PC-3 (cell line): ENCODE measurements around the gene CHMP4B. TPM values are rescaled to one million over a fixed set of nuclear protein-coding genes. Genes with fewer than 3 reads are reported as not detected.
A peak's percentile ranks its signal among the peaks of the same experiment; 100 is the strongest.

ENCODE experiments used
- ATAC-seq: fragments of 200-7000 bp; cut with Tn5 transposase; 2 replicates; pipeline ENCODE4 v1.9.1; 2020; ENCODE audit warnings: mild to moderate bottlenecking, moderate library complexity
- BruUV-seq: library from RNA; stranded (reverse); fragments of 400-500 nt; replicated peaks from 2 replicates; lab custom pipeline; 2021; lab: Mats Ljungman, UMichigan
- CTCF ChIA-PET: fragments of 300-600 bp; sonication (Branson Sonifier 250); formaldehyde crosslinking; loops from one replicate; lab custom pipeline; 2022; ENCODE audit warnings: antibody characterized with exemption; lab: Charles Lee
- POLR2A ChIA-PET: fragments of 300-600 bp; sonication (Branson Sonifier 250); formaldehyde crosslinking; loops from one replicate; lab custom pipeline; 2022; ENCODE audit warnings: antibody characterized with exemption; ENCODE audit not compliant: unreplicated experiment; lab: Charles Lee
- DNase-seq: peaks from one replicate; pipeline ENCODE4 v3.0.0-alpha.2; 2015
- H2AFZ ChIP-seq: fragments of 300-600 bp; sonication (generic); 2 replicates; pipeline ENCODE4 v1.6.0; 2016; ENCODE audit warnings: antibody characterized with exemption, low read length
- H3F3A ChIP-seq: fragments of 300-600 bp; sonication (generic); one replicate; pipeline ENCODE4 v1.6.0; 2017; ENCODE audit warnings: antibody characterized with exemption, low read length, control low read depth, mild to moderate bottlenecking; ENCODE audit not compliant: unreplicated experiment
- H3K27ac ChIP-seq: fragments of 300-600 bp; sonication (generic); 2 replicates; pipeline ENCODE4 v1.5.1; 2016; ENCODE audit warnings: mild to moderate bottlenecking, low read length
- H3K27me3 ChIP-seq: fragments of 300-600 bp; sonication (generic); 2 replicates; pipeline ENCODE4 v1.6.1; 2016; ENCODE audit warnings: low read length, mixed read lengths
- H3K36me3 ChIP-seq: fragments of 300-600 bp; sonication (generic); 2 replicates; pipeline ENCODE4 v1.6.1; 2016; ENCODE audit warnings: low read depth, mixed run types, low read length, mixed read lengths
- H3K4me1 ChIP-seq: fragments of 300-600 bp; sonication (generic); 2 replicates; pipeline ENCODE4 v1.5.1; 2016; ENCODE audit warnings: low read length; ENCODE audit not compliant: insufficient read depth
- H3K4me2 ChIP-seq: fragments of 300-600 bp; sonication (generic); 2 replicates; pipeline ENCODE4 v1.6.0; 2016; ENCODE audit warnings: low read length
- H3K4me3 ChIP-seq: fragments of 300-600 bp; sonication (generic); 2 replicates; pipeline ENCODE4 v1.5.1; 2016; ENCODE audit warnings: mild to moderate bottlenecking, low read length, mixed read lengths
- H3K79me2 ChIP-seq: fragments of 300-600 bp; sonication (generic); 2 replicates; pipeline ENCODE4 v1.6.1; 2017; ENCODE audit warnings: low read length, mixed read lengths
- H3K9ac ChIP-seq: fragments of 300-600 bp; sonication (generic); 2 replicates; pipeline ENCODE4 v1.6.0; 2016; ENCODE audit warnings: mild to moderate bottlenecking, low read length
- H3K9me2 ChIP-seq: fragments of 300-600 bp; sonication (generic); replicated peaks from 2 replicates; pipeline ENCODE4 v1.6.1; 2016; ENCODE audit warnings: mixed run types, low read length, mixed read lengths
- H3K9me3 ChIP-seq: fragments of 300-600 bp; sonication (generic); 2 replicates; pipeline ENCODE4 v1.6.1; 2016; ENCODE audit warnings: low read length, mixed read lengths
- H4K20me1 ChIP-seq: fragments of 300-600 bp; sonication (generic); 2 replicates; pipeline ENCODE4 v1.6.1; 2016; ENCODE audit warnings: low read length, mixed read lengths
- EZH2 ChIP-seq: fragments of 300-600 bp; sonication (generic); IDR thresholded peaks from one replicate; pipeline ENCODE4 v1.6.1; 2017; ENCODE audit warnings: antibody characterized with exemption, mild to moderate bottlenecking, low read length; ENCODE audit not compliant: unreplicated experiment
- EZH2phosphoT487 ChIP-seq: fragments of 300-600 bp; sonication (generic); IDR thresholded peaks from 2 replicates; pipeline ENCODE4 v1.6.1; 2018; ENCODE audit warnings: mild to moderate bottlenecking, antibody characterized with exemption, low read length, borderline replicate concordance
- intact Hi-C: fragments of 100-400 bp; cut with micrococcal nuclease; formaldehyde crosslinking; loops from 2 replicates; pipeline ENCODE4 v1.9.0; 2023
- total RNA-seq: library from RNA; depleted of rRNA; stranded (reverse); fragments of >200 nt; gene quantifications from 2 replicates; pipeline ENCODE4 v1.2.3, GENCODE V29; 2014
- TF ChIP-seq, protein P1 (sequence below): fragments of 300-600 bp; sonication (generic); conservative IDR thresholded peaks from 2 replicates; pipeline ENCODE4 v1.5.1; 2017; ENCODE audit warnings: antibody characterized with exemption, low read depth, mild to moderate bottlenecking, low read length

The CHMP4B gene
- total RNA-seq, 1 experiment from 2014 or later: 68.8 TPM

DNA sequence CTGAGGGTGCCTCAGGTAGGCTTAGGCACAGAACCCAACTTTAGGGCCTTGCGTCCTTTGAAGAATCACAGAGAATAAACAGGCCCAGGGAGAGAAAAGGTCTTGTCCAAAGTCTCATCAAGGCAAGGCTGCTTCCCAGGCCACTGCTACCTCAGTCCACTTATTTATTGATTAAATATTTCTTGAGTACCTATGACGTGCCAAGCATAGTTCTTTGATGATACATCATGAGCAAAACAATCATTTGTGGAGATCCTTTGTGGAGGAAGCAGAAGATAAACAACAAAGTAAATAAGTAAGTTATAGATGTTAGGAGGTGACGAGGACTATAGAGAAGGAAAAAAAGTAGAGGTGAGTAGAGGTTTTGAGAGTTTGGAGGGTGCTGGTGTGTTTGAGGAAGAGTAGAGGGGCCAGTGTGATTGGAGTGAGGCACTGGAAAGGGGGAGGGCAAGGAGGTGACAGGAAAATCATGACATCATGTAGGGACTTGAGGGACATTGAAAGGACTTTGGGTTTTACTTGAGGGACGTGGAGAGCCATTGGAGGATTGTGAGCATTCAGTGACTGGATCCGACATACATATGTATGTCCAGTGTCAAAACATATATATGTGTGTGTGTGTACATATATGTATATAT is 14.1 kb upstream of the CHMP4B start:
- TF ChIP-seq EZH2 (no peak), EZH2phosphoT487 (no peak)
- TF ChIP-seq, protein P1, sequence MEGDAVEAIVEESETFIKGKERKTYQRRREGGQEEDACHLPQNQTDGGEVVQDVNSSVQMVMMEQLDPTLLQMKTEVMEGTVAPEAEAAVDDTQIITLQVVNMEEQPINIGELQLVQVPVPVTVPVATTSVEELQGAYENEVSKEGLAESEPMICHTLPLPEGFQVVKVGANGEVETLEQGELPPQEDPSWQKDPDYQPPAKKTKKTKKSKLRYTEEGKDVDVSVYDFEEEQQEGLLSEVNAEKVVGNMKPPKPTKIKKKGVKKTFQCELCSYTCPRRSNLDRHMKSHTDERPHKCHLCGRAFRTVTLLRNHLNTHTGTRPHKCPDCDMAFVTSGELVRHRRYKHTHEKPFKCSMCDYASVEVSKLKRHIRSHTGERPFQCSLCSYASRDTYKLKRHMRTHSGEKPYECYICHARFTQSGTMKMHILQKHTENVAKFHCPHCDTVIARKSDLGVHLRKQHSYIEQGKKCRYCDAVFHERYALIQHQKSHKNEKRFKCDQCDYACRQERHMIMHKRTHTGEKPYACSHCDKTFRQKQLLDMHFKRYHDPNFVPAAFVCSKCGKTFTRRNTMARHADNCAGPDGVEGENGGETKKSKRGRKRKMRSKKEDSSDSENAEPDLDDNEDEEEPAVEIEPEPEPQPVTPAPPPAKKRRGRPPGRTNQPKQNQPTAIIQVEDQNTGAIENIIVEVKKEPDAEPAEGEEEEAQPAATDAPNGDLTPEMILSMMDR: no peak
- ATAC-seq: peak; percentile 73
- H3K79me2 ChIP-seq: no peaks in the 10 kb centered on the region
- ChIA-PET POLR2A (no interaction called here), CTCF (no interaction called here)
- no TSS peak for BruUV-seq
- no peaks in the 10 kb centered on the region for H3K27me3 ChIP-seq
- H3K9ac ChIP-seq: peak overlapping the region; percentile 50; the same call in 1 of the 2 replicates
- no peaks in the 10 kb centered on the region for H3K36me3 ChIP-seq
- H3K4me2 ChIP-seq: peak overlapping the region; percentile 81
- peaks cover 37% of the 10 kb centered on the region for H3K4me1 ChIP-seq
- H4K20me1 ChIP-seq: no peaks in the 10 kb centered on the region
- no peaks in the 10 kb centered on the region for H3K9me2 ChIP-seq
- H3K9me3 ChIP-seq: no peaks in the 10 kb centered on the region
- H3K4me3 ChIP-seq: peak overlapping the region; percentile 42; the same call in 1 of the 2 replicates
- intact Hi-C loops: loop anchor here (2.0 kb wide), 1 partner anchor 64 kb away; no protein-coding TSS in a partner anchor
- peaks cover 4% of the 10 kb centered on the region for H3F3A ChIP-seq
- peak; percentile 86 for DNase-seq
- H2AFZ ChIP-seq: peak overlapping the region; percentile 68
- H3K27ac ChIP-seq: peak overlapping the region; percentile 92

DNA sequence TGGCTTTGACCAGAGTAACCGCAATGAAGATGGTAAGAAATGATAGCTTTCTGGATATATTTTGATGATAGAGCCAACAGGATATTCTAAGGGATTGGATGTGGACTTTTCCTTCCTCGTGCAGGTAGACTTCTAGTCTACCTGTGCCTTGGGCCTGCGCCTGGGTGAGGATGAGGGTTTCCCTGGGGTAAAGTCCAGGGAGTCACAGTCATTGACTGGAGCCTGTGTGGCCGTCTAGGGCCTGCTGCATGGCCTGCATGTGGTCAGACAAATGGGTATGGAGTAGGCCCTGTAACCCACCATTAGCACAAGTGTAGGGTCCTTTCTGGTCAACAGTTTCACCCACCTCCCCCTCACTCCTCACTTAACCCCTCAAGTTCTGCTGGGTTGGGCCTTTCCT is 12.7 kb upstream of the CHMP4B start:
- H3K36me3 ChIP-seq: no peaks in the 10 kb centered on the region
- ATAC-seq: no peak
- peaks cover 4% of the 10 kb centered on the region for H3F3A ChIP-seq
- H3K79me2 ChIP-seq: no peaks in the 10 kb centered on the region
- H3K4me1 ChIP-seq: peaks cover 28% of the 10 kb centered on the region
- no peak overlapping the region for H3K27ac ChIP-seq
- H2AFZ ChIP-seq: no peak overlapping the region
- H3K4me3 ChIP-seq: no peak overlapping the region
- CTCF ChIA-PET: no interaction called here
- no peak overlapping the region for H3K9ac ChIP-seq
- no peak for DNase-seq
- BruUV-seq: no TSS peak
- no peaks in the 10 kb centered on the region for H3K9me3 ChIP-seq
- no peaks in the 10 kb centered on the region for H3K27me3 ChIP-seq
- H3K4me2 ChIP-seq: no peak overlapping the region
- no peaks in the 10 kb centered on the region for H4K20me1 ChIP-seq
- POLR2A ChIA-PET: interaction anchor here (0.6 kb wide), 1 partner anchor 12 kb away, joined by 5 read pairs; no protein-coding TSS in a partner anchor
- intact Hi-C loops: no loop called here
- H3K9me2 ChIP-seq: no peaks in the 10 kb centered on the region
- TF ChIP-seq, protein P1: no peak
- TF ChIP-seq EZH2phosphoT487 (no peak), EZH2 (no peak)

DNA sequence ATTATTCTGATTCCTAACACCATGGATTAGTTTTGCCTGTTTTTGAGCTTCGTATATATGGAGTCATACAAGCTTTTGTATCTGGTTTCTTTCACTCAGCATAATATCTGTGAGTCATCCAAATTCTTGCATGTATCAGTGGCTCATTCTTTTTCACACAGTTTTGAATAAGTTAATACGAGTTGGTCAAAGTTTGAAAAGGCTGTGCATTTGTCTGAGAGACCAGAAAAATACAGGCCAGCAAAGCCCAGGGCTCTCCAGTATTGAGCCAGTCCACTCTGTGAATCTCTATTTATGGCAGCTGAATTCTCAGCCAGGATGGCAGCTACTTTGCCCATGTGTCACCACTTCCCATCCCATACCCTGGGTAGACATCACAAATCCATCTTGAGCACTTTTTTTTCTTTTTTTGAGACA is 7.2 kb upstream of the CHMP4B start:
- Histone ChIP-seq H3K9me2 (no peaks in the 10 kb centered on the region), H3K9ac (no peak overlapping the region), H4K20me1 (no peaks in the 10 kb centered on the region), H3F3A (no peaks in the 10 kb centered on the region), H3K4me1 (peaks cover 11% of the 10 kb centered on the region), H3K4me3 (no peak overlapping the region), H3K79me2 (no peaks in the 10 kb centered on the region), H3K27ac (peak overlapping the region; percentile 18), H2AFZ (peak overlapping the region; percentile 61), H3K9me3 (no peaks in the 10 kb centered on the region), H3K4me2 (peak overlapping the region; percentile 50), H3K27me3 (no peaks in the 10 kb centered on the region), H3K36me3 (no peaks in the 10 kb centered on the region)
- ChIA-PET POLR2A (interaction anchor here (0.7 kb wide), 1 partner anchor 105 kb away, joined by 5 read pairs; no protein-coding TSS in a partner anchor), CTCF (interaction anchor here (0.5 to 0.7 kb wide), 4 partner anchors 8 to 85 kb away, joined by 3 to 5 read pairs (median 3); no protein-coding TSS in a partner anchor)
- intact Hi-C loops: no loop called here
- ATAC-seq (peak; percentile 91), DNase-seq (peak; percentile 77)
- TF ChIP-seq, protein P1: no peak
- no peak for TF ChIP-seq EZH2
- TF ChIP-seq EZH2phosphoT487: no peak
- no TSS peak for BruUV-seq
